Measurements from ENCODE around the gene LPIN2.

DNA sequence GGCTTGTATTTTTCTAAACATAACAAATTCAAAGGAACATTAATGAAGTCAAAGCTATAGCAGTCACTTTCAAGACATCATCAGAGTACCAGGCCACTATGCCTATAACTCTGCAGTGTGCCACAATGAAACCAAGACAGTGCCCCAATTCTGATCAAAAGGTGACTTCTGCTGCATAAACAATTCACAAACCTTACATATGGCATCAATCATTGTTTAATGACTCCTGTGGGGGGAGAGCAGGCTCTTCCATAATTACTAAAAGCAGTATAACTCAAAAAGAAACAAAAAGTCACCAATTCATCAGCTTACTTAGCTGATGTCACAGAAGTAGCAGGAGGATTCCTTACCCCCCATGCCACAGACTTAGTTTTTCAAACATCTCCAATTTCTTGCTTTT is 15.5 kb downstream of the LPIN2 start:
- TF ChIP-seq, protein P1, sequence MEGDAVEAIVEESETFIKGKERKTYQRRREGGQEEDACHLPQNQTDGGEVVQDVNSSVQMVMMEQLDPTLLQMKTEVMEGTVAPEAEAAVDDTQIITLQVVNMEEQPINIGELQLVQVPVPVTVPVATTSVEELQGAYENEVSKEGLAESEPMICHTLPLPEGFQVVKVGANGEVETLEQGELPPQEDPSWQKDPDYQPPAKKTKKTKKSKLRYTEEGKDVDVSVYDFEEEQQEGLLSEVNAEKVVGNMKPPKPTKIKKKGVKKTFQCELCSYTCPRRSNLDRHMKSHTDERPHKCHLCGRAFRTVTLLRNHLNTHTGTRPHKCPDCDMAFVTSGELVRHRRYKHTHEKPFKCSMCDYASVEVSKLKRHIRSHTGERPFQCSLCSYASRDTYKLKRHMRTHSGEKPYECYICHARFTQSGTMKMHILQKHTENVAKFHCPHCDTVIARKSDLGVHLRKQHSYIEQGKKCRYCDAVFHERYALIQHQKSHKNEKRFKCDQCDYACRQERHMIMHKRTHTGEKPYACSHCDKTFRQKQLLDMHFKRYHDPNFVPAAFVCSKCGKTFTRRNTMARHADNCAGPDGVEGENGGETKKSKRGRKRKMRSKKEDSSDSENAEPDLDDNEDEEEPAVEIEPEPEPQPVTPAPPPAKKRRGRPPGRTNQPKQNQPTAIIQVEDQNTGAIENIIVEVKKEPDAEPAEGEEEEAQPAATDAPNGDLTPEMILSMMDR (IDR thresholded peaks at IDR 0.05) = no peak
- TF ChIP-seq POLR2A (IDR thresholded peaks at IDR 0.05) = no peak

Measured in thyroid gland (tissue), 4 donors.